GM12891 (cell line): ENCODE measurements around the gene CDH23.

ENCODE experiments used
- POLR2A ChIP-seq: IDR thresholded peaks from 2 replicates; pipeline ENCODE4 v1.6.1; 2011; ENCODE audit warnings: low read depth, low read length, control low read depth
- POLR2AphosphoS5 ChIP-seq: IDR thresholded peaks from 2 replicates; pipeline ENCODE4 v1.6.1; 2011; ENCODE audit warnings: low read depth, low read length, control low read depth

- no peak for TF ChIP-seq POLR2A
- no peak for TF ChIP-seq POLR2AphosphoS5
Measured at GRCh38 chr10:71717551-71717951, 320.8 kb downstream of the CDH23 start.
